GM12873 (cell line): ENCODE data around the gene EVPL.
A peak's percentile ranks its signal among the peaks of the same experiment; 100 is the strongest.

ENCODE experiments used
- CTCF ChIP-seq: IDR thresholded peaks from 2 replicates; pipeline ENCODE4 v1.5.1; 2012; ENCODE audit warnings: low read depth, mild to moderate bottlenecking, moderate library complexity, low read length, control low read depth; ENCODE audit not compliant: insufficient read depth; ENCODE audit errors: missing control alignments

The EVPL gene

GRCh38 chr17:76004750-76005262, 22.3 kb downstream of the EVPL start:
- no peak for TF ChIP-seq CTCF

DNA sequence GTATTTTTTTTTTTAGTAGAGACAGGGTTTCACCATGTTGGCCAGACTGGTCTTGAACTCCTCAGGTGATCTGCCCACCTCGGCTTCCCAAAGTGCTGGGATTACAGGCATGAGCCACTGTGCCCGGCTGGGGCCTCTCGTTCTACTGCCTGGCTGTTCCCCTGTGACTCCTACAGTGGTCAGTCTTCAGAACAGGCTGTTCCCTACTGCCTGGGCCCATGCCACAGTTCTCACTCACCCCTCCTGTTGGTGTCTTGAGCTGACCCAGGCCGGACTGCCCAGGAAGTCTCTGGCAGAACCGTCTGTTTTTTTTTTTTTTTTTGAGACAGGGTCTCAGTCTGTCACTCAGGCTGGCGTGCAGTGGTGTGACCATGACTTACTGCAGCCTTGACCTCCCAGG, 23.2 kb downstream of the EVPL start:
- no peak for TF ChIP-seq CTCF

- no peak for TF ChIP-seq CTCF
Measured at GRCh38 chr17:76002100-76002499, 25.0 kb downstream of the EVPL start.

DNA sequence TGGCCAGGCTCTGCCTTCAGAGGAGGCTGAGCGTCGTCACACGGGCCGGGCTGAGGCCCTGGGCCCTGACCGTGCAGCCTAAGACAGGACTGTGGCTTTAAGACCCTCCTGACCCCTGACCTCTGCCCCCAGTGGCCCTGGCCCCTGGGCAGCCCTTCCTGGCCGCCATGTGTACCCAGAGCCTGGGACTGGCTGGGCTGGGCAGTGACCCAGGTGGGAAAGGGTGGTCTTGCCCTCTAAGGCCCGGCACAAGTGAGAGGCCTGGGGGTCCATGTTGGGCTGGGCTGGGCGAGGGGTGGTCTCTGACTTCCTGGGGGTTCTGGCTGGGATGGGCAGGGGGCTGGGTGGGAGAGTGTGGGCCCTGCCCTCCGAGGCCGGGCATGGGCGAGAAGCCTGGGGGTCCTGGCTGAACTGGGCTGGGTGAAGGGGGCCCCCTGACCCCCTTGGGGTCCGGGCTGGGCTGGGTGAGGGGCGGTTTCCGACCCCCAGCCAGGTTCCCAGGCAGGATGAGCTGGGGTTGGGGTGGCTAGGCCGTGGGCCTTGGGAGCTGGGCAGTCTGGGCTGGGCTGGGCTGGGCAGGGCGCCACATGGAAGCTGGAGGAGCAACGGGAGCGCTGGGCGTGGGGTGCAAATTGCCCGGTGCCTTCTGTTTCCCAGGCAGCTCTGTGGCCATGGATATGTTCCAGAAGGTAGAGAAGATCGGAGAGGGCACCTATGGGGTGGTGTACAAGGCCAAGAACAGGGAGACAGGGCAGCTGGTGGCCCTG, 26.2 kb downstream of the EVPL start, which contains the start of gene CDK3:
CDK3 (plus strand) TSS at position 101 of the 767 bp plus-strand sequence; CDS start at position 672, 571 bp downstream.
- no peak for TF ChIP-seq CTCF

DNA sequence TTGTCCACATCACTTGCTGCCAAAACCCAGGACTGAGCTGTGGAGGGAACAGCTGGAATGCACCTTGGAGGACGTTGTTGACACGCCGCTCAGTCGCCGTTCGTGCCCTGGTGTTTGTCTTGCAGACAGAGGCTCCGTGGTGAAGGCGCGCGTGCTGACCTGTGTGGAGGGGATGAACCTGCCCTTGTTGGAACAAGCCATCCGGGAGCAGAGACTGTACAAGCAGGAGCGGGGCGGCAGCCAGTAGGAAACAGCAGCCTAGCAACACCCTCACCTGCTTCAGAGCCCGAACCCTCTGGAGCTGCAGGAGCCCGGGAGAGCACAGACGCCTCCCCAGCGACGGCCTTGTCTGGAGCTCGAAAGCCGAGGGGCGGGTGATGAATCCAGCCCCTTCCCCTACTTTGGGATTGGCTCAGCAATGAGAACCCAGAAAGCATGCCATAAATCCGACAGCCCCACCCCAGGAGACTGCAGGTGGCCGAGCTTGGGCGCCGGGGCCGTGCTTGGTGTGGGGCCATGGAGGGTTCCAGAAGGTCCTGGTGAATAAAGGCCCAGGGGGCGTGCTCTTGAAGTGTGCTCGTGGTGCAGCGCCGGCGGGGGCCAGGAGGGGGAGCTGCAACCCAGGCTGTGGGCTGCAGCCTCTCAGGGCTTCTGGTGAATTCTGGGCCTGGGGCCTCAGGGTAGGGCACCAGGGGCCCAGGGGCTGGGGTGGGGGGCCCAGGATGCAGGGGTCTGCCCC, 26.9 kb downstream of the EVPL start:
- peak; percentile 79 for TF ChIP-seq CTCF

DNA sequence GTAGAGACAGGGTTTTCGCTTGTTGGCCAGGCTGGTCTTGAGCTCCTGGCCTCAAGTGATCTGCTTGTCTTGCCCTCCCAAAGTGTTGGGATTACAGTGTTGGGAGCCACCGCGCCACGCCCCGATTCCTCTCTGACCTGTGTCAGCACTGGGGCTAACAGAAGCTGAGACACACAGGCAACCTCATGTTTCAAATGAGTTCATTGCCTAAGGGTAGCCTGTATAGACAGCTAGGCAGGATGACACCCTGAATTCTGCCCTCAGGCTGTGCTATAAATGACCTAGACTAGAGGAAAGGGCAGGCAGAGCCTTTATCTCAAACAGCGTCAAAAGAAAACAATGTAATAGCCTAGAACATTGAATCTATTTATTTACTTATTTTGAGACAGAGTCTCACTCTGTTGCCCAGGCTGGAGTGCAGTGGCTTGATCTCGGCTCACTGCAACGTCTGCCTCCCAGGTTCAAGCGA, 28.7 kb downstream of the EVPL start:
- TF ChIP-seq CTCF = no peak
